HL-60/S4 treated with phorbol 12-myristate 13-acetate at 8.2 ng/mL for 4 days and 3 days (cell line): Measurements from ENCODE around the gene BMPR1A.

Source experiments
- in situ Hi-C: fragments of 300-500 bp; cut with MboI; formaldehyde crosslinking; loops from 2 replicates; pipeline ENCODE4 v1.15.0; 2022; ENCODE audit warnings: low sequenced_read_pairs

BMPR1A gene

DNA sequence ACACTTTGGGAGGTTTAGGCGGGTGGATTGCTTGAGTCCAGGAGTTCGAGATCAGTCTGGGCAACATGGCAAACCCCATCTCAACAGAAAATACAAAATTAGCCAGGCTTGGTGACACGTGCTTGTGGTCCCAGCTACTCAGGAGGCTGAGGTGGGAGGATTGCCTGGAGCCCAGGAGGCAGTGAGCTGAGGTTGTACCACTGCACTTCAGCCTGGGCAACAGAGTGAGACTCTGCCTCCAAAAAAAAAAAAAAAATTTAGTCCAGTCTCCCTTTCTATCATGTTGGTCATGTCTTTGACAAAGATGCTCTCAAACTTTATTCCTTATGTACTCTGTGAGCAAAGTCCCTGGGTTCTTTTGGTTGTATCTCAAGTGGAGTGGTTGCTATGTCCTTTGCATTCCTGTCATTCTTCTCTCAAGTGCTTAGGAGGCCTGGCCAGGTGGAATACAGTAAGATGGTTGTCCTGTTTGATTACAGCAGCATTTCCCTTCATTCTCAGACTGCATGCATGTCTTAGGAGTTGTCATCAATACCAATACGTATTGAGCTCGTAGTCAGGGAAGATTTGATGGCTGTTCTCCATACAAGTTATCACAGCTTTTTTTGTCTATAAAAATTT is 115.3 kb downstream of the BMPR1A start:
- in situ Hi-C loops: no loop called here

DNA sequence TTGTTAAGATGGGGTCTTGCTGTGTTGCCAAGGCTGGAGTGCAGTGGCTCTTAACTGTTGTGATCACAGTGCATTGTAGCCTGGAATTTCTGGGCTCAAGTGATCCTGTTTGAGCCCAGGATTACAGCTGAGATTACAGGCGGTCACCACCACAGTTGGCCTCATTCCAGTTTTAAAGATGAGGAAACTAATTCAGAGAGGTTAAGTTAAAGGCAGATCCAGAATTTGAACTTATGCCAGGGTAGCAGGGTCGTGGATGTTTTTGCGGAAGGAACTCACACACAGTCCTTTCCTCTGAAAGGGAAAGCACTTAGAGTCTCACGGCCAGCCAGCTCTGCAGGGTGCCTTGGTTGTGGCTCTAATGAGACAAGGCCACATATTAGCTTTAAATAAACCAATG is 116.3 kb downstream of the BMPR1A start:
- in situ Hi-C loops: no loop called here

DNA sequence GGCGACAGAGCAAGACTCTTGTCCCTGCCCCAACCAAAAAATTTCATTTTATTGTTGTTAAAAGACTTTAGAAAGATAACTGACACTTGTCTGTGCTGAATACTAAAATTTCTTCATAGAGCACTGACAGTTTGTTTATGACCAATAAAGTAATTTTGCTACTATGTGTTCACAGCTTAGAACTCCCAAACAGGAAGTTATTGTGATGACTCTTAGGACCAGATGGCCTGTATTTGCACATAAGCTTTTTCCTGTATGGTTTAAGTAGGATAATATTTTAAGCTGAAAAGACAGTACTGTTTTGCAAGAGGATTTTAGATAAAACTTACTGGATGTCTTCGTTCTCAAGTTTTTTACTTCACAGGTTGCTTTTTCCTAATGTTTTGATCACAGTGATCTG is 120.3 kb downstream of the BMPR1A start:
- in situ Hi-C loops: loop anchor here (25.0 kb wide), 1 partner anchor 189 kb away; no protein-coding TSS in a partner anchor

DNA sequence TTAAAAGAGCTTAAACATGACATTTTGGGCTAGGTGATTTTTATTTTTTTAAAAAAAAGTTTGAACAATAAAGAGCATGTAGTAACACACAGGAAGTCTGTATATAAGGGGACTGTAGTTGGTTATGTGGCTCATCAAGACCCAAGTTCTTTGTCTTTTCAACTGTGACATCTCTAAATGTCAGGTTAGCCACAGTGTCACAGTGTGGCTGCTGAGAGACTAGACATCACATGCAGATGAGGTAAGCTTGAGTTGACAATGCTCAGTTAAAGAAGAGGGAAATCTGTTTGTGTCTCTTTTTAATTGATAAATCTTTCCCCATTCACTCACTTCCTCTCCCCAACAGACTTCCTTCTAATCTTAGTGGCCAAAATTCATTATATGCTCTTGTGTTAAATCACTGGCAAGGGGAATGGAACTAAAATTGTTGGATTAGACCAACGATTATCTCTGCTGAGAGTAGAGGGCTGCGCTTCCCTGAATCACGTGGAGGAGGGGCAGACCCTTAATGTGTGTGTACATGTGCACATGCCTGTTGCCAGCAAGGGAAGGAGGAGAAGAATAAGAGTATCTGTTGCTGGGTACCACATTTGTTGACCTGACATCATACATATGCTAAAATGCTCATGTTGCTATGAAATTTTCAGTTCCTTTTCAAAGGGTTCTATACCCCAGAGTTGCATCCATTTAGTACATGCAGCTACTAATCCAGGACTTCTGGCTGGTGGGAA is 122.7 kb downstream of the BMPR1A start:
- in situ Hi-C loops: loop anchor here (25.0 kb wide), 1 partner anchor 192 kb away; no protein-coding TSS in a partner anchor

DNA sequence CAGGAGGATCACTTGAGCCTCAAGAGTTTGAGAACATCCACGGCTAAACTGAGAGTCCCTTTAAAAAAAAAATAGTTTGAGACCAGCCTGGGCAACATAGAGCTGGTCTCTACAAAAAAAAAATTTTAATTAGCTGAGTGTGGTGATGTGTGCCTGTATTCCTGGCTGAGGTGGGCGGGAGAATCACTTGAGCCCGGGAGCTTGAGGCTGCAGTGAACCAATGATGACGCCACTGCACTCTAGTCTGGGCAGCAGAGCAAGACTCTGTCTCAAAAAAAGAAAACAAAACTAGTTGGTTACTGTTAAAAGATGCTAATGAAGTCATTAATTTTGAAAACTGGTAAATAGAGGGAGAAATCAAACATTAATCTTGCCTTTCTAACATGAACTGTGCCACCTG is 124.6 kb downstream of the BMPR1A start:
- in situ Hi-C loops: loop anchor here (25.0 kb wide), 1 partner anchor 194 kb away; no protein-coding TSS in a partner anchor

DNA sequence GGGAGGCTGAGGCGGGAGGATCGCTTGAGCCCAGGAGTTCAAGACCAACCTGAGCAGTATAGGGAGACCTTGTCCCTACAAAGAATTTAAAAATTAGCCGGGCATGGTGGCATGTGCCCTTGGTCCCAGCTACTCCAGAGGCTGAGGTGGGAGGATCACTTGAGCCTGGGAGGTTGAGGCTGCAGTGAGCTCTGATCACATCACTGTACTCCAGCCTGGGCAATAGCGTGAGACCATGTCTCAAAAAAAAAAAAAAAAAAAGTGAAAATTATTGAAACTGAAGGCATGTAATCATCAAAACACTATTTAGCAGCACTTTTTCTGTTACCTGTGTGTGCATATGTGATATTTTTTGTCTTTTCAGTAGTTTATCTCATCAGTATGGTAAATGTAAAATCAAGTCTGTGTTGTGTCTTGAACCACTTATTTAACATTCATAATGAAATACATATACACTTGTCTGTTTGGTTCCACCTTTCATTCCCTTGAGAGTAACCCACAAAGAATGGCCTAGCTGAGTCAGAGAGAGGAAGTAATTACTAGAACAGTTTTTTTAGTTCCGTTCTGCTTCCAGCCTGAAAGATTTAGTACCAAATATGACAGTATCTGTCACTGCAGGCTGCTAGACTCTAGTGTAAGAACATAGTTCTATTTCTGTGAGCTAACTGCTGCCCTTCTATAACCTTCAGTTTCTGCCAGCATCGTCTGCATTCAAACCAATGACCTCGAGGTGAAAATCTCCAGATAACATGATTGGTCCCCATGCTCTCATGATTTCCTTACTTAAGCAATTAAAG is 132.4 kb downstream of the BMPR1A start:
- in situ Hi-C loops: loop anchor here (25.0 kb wide), 1 partner anchor 201 kb away; no protein-coding TSS in a partner anchor

DNA sequence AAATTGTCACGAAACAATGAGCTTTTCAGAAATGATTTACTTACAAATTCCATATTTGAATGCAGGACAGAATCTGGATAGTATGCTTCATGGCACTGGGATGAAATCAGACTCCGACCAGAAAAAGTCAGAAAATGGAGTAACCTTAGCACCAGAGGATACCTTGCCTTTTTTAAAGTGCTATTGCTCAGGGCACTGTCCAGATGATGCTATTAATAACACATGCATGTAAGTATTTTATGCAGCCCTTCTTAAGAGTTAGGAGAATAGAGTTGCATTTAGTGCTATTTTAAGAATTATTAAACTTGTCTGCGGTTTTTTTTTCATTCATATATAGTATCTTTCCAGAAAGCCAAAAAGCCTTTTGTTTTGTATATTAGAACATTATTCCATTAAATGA is 133.6 kb downstream of the BMPR1A start:
- in situ Hi-C loops: loop anchor here (25.0 kb wide), 1 partner anchor 203 kb away; no protein-coding TSS in a partner anchor

DNA sequence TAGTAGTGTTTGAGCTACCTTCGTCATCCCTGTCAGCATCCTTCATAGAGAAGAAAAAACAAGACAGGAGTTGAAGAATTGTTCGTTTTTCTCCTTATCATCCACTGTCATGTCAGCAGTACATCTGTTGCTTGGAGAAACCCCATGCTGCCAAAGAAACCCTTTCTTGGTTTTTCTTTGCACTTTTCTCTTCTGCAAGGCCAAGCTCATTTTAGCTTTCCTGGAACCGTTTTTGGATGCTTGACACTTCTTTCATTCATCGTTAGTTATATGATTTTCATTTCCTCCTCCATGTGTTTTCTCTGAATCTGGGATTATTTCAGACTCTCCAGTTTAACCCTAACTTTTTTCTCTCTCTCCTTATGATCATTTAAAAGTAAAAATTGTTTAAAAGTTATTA is 142.1 kb downstream of the BMPR1A start:
- in situ Hi-C loops: loop anchor here (25.0 kb wide), 1 partner anchor 211 kb away; no protein-coding TSS in a partner anchor

DNA sequence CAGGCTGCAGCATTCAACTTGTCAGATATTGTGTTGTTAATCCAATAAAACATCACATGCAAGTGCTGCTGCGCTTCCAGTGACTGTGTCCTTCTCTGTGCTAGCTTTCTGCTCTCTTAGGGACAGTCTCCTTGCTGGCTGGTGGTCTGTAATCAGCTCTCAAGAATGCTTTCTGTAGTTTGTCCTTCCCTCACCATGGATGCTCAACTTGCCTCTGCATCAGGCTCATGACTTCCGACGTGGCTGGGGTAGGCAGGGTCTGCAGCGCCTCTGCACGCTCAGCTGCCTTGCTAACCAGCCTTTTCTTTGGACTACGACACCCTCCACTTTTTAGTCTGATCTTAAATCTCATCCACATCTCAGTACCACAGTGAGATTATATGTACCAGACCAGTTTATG is 142.7 kb downstream of the BMPR1A start:
- in situ Hi-C loops: loop anchor here (25.0 kb wide), 1 partner anchor 212 kb away; no protein-coding TSS in a partner anchor

DNA sequence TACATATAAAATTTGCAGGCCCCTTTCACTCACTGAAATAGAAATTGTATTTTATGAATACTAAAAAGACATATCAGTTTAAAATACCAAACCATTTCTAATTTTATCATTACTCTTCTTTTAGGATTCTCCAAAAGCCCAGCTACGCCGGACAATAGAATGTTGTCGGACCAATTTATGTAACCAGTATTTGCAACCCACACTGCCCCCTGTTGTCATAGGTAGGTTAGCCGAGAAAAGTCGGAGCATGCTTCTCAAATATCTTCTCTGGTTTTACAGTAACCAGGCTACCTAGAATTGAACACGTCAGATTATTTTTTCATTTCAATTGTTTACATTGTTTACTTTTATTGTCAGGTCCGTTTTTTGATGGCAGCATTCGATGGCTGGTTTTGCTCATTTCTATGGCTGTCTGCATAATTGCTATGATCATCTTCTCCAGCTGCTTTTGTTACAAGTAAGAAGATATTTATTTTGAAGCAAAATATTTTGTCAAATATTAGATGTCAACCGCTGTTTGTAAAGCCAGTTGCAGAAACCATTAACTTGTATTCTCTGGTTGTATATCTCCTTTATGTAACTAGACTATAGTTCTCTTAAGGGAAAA is 143.4 kb downstream of the BMPR1A start:
- in situ Hi-C loops: loop anchor here (25.0 kb wide), 1 partner anchor 212 kb away; no protein-coding TSS in a partner anchor

DNA sequence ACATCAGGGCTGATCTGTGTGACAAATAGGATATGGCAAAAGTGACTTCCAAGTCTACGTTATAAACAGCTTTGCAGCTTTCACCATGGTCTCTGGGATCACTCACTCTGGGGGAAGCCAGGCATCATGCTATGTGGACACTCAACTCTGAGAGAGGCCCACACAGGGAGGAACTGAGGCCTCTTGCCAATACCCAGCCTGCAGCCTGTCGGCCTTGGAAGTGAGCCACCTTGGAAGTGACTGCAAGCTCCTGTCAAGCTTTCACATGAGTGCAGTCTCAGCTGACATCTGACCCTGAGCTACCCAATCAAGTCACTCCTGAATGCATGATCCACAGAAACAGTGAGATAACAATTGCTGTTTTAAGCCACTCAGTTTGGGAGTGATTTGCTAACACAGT is 144.5 kb downstream of the BMPR1A start:
- in situ Hi-C loops: no loop called here

DNA sequence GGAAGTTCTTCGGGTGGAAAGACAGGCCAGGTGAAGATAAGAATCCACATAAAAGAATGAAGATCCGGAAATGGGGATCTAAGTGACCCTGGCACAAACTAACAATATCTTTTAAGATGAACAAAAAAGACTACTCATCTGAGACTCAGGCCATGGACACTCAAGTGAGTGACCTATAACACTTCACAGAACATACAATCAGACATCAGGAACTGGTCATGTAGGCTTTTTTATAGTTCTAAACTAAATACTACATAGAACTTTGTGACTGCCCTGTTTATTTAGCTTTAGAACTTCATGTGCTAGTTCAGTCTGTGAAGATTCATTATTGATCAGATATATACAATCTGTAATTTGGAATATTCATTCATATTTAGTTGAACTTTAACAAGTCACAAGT is 148.2 kb downstream of the BMPR1A start:
- in situ Hi-C loops: no loop called here

DNA sequence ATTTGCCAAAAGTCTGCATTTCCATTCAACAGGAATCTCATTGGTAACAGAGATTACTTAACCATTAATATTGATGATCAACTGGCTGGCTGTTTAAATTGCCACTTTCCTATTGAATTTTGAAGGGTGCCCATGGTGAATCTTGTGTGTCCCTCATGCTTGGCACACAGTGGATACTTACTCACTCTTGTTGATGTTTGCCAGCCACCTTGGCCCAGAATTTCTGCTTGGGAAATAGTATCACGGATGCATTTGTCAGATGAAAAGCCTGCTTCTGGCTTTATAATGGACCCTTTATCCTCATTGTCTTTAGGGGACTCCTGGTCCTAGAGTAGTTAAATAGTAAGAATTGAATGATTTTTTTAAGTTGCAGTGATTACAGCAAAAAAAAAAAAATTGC is 149.0 kb downstream of the BMPR1A start:
- in situ Hi-C loops: no loop called here

DNA sequence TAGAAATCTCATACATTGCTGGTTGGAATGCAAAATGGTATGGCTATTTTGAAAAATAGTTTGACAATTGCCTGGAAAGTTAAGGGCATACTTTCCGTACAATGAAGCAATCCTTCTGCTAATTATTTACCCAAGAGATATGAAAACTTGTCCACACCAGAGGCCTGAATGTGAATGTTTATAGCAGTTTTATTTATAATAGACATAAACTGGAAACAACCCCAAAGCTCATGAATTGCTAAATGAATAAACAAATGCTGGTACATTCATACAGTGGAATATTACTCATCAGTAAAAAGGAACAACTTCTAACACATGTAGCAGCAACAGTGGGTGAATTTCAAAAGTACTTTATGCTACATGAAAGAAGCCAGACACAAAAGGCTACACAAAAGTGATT is 158.3 kb downstream of the BMPR1A start:
- in situ Hi-C loops: no loop called here

DNA sequence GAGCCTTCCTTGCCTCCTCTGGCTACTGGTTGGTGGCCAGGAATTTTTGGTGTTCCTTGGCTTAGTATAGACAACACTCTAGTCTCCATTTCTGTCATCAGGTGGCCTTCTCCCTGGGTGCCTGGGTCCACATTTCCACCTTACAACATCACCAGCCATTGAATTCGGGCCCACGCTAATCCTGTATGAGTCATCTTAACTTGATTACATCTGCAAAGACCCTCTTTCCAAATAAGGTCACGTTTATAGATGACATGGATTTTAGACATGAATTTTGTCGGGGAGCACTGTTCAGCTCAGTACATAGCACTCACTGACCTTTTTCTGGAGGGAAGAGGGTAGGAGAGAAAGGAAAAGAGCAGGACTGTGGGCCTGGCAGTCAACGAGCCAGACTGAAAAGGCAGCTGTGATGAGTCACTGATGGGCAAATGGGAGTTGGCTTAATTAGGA is 161.6 kb downstream of the BMPR1A start:
- in situ Hi-C loops: no loop called here

DNA sequence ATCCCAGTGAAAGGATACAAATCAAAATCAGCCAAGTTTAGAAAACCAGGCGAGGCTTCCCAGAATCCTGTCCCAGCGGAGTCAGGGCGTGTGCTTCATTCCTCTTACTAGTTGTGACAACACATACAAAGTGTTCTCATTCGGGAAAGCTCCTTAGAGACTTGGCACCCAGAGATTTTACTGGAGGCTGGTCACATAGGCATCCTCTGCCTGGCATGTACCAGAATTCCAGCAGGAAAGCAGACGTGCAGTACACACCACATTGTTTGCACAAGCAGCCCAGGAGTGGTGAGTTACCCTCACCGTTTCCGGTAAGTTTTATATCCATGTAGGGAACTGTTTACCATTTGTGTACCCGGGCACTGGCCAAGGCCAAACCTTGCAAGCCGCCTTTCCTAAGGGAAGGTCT is 166.1 kb downstream of the BMPR1A start:
- in situ Hi-C loops: no loop called here

DNA sequence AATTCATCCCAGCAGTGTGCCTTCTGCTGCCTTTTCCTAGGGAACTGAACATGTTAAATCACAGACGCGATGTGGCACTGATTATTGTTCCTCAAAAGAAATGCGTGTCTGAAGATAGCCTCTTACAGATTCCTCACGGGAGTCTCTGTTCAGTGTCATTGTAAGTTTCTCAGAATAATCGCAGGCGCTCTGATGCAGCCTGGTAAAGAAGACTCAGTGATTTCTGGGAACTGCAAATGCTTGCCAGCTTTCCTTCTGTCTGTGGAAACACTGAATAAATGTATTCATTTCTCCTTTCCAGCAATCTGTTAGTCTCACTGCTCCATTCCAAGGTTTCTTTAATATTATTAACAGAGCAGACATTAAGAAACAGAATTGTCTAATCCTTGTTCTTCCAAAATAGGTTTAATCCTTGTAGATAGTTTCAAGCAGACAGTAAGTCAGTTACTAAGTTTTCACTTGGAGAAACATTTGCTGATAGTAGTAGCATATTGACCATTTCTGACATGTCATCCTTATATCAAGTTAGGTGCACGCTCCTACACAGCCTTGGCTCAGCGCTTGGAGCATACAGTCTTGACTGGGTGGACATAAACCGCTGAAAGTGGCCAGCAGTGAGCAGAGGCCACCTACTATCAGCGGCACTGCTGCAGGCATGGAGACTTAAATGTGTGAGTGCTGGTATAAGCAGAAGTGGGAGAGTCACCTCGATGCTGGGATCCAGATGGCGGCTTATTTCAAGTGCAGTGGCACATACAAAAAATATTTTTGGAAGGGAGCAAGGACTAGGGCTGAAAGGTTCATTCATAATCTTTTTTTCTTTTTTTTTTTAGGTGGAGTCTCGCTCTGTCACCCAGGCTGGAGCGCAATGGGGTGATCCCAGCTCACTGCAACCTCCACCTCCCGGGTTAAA is 173.3 kb downstream of the BMPR1A start:
- in situ Hi-C loops: no loop called here

DNA sequence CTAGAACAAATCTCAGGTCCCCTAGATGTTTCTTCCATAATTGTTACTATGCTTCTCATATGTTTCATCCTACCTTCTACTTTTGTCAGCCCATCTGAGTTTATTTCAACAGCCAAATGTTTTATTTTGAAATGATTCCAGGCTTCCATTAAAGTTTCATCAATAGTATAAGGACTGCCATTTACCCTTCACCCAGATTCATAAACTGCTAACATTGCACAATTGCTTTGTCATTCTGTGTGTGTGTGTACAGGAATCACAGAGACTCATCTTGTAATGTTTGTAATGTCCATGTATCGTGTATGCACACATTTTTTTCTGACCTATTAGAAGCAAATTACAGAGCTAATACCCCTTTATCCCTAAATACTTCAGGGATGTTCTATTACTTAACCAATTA is 175.5 kb downstream of the BMPR1A start:
- in situ Hi-C loops: no loop called here

DNA sequence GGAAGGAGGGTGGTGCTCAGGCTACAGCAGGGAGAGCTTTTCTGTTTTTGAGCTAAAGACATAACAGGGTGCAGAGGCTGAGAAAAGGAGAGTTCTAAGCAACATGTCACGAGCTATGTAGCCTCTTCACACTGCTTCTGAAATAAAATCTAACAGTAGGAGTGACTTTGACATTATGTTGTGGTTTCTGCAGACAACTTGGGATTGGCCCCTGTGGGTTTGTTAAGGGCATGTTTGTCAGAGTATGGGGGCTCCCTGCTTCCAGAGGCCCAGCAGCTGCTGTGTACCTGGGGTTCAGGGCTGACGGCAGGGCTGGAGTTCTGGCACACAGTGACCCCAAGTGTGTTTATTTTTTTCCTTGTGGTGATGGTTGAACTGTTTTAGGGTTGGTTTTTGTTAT is 176.3 kb downstream of the BMPR1A start:
- in situ Hi-C loops: no loop called here
